Cardiac fibroblast (primary cell): ENCODE data around the gene HBG2.

ENCODE experiments used
- DNase-seq, 2 donors: peaks; one replicate each; pipeline versions ENCODE4 v3.0.0 to v3.0.0-alpha.2; 2010; ENCODE audit warnings: low read depth in 2 of 2
- H3K4me3 ChIP-seq, 2 donors: replicated peaks in 1 of 2; 1 replicate in 1 of 2; 2 replicates in 1 of 2; pipeline ENCODE4 v1.5.1; 2011; ENCODE audit warnings: low read depth in 2 of 2, low read length in 2 of 2, mild to moderate bottlenecking in 2 of 2, moderate library complexity in 1 of 2
- TF ChIP-seq, protein P1 (sequence below): IDR thresholded peaks from one replicate; pipeline ENCODE4 v1.5.1; 2011; ENCODE audit warnings: low read depth, mild to moderate bottlenecking, low read length, inconsistent platforms

HBG2 gene

DNA sequence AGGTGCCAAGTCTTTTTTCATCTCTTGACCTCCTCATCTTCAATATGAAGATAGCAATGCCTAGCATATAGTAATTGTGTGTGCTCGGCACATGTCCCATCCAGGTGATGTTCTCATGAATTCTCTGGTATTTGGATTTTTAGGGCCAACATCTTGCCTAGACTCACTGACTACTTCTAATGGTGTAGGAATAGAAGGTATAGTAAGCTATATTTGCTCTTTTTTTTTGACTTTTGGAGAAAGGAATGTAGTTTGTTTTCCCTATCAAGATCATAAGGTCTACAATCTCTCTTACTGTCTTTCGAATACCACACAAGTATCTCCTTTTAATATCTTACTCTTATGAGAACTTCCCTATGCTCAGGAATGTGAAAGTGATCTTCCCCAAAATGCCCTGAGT is 23.5 kb downstream of the HBG2 start:
- no peak for DNase-seq
- TF ChIP-seq, protein P1, sequence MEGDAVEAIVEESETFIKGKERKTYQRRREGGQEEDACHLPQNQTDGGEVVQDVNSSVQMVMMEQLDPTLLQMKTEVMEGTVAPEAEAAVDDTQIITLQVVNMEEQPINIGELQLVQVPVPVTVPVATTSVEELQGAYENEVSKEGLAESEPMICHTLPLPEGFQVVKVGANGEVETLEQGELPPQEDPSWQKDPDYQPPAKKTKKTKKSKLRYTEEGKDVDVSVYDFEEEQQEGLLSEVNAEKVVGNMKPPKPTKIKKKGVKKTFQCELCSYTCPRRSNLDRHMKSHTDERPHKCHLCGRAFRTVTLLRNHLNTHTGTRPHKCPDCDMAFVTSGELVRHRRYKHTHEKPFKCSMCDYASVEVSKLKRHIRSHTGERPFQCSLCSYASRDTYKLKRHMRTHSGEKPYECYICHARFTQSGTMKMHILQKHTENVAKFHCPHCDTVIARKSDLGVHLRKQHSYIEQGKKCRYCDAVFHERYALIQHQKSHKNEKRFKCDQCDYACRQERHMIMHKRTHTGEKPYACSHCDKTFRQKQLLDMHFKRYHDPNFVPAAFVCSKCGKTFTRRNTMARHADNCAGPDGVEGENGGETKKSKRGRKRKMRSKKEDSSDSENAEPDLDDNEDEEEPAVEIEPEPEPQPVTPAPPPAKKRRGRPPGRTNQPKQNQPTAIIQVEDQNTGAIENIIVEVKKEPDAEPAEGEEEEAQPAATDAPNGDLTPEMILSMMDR, result no peak

DNA sequence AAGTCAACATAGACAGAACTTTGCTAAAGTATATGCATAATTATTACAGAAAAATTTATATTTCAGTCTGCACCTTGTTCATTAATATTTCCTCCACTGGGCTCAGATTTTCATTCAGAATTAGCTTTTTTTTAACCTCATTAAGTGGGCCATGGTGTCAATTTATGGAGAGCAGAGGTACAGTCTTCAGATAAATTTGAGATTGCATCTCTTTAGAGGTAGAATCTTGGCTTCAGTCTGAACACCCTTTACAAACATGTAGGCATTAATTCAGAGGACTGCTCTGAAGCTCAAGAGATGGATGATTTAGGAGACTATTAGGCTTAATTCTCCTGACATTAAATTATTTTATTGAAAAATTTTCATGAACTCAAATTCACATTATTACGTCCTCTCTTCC is 24.3 kb downstream of the HBG2 start:
- TF ChIP-seq, protein P1, result no peak
- DNase-seq, result no peak
- no peak overlapping the region for H3K4me3 ChIP-seq

More for the DNA sequence above, 23.5 kb downstream of the HBG2 start:
- no peak overlapping the region for H3K4me3 ChIP-seq

DNA sequence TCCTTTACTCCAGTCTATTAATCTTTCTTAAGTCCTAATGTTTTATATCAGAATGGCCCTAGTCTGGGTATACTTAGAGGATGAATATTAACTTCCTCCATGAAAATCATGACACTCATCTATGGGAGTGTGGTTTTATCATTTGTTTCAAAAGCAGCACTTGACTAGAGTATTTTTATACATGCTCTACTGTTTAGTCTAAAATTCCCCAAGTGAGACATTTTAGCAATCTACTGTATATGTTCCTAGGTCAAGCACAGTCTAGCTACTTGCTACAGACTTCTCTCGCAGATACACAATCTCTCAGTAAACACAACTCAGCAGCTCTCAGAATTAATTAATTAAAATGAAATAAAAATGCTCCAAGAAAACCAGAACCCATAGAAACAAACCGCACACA is 24.8 kb downstream of the HBG2 start:
- H3K4me3 ChIP-seq, result no peak overlapping the region
- TF ChIP-seq, protein P1, result no peak
- no peak for DNase-seq

DNA sequence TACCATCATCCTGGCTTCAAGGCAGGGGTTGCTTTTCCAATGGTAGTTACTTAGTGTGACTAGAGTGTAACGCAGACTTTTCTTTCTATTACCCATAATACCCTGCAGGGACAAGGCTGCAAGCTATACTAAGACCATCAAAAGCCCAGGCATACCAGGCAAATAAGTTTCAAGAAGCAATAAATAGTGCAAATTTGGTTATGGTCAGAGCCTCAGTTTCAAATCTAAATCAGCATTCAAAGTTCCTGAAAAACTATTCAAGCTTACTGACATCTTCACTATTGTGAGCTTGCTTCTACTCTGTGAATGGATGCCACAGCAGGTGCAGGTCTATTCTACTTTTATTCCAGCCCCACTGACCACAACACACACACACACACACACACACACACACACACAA is 25.2 kb downstream of the HBG2 start:
- TF ChIP-seq, protein P1, result no peak
- no peak overlapping the region for H3K4me3 ChIP-seq
- DNase-seq, result no peak

DNA sequence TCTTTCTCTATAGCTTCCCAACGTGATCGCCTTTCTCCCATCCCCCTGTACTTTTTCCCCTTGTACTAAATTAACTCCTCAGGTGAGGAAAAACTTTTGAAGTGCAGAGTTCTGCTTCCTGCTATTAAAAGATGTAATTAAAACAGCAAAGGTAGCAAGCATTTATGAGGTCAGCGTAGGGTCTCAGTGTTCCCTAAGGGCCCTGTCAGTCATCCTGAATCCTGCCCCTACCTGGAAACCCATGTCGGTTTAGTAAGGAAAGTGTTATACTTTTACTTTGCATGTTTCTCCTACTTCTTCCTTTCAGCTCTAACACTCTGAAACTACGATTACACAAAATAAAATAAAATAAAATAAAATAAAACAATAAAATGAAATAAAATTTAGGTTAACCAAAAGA is 26.5 kb downstream of the HBG2 start:
- TF ChIP-seq, protein P1, result no peak
- no peak overlapping the region for H3K4me3 ChIP-seq

DNA sequence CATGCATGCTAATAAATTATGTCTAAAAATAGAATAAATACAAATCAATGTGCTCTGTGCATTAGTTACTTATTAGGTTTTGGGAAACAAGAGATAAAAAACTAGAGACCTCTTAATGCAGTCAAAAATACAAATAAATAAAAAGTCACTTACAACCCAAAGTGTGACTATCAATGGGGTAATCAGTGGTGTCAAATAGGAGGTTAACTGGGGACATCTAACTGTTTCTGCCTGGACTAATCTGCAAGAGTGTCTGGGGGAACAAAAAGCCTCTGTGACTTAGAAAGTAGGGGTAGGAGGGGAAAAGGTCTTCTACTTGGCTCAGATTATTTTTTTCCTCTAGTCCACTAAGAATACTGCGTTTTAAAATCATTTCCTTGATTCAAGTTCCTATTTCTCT is 26.9 kb downstream of the HBG2 start:
- TF ChIP-seq, protein P1, result no peak
- H3K4me3 ChIP-seq, result no peak overlapping the region
- DNase-seq, result no peak

More for the DNA sequence above, 26.5 kb downstream of the HBG2 start:
- no peak for DNase-seq

DNA sequence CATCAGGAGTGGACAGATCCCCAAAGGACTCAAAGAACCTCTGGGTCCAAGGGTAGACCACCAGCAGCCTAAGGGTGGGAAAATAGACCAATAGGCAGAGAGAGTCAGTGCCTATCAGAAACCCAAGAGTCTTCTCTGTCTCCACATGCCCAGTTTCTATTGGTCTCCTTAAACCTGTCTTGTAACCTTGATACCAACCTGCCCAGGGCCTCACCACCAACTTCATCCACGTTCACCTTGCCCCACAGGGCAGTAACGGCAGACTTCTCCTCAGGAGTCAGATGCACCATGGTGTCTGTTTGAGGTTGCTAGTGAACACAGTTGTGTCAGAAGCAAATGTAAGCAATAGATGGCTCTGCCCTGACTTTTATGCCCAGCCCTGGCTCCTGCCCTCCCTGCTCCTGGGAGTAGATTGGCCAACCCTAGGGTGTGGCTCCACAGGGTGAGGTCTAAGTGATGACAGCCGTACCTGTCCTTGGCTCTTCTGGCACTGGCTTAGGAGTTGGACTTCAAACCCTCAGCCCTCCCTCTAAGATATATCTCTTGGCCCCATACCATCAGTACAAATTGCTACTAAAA is 27.8 kb downstream of the HBG2 start, which contains the start of gene HBB:
TSS of gene HBB (minus strand) at position 340 of the 579 bp plus-strand sequence. CDS start at position 290, 50 bp downstream.
- TF ChIP-seq, protein P1, result no peak
- no peak within 1 kb of the TSS for H3K4me3 ChIP-seq
- DNase-seq, result no peak
